Muscle layer of duodenum (tissue), 2 donors: ENCODE data around the gene ZFHX3.

ENCODE experiments used
- H3K27ac ChIP-seq: one replicate; pipeline ENCODE4 v1.7.0; 2013; ENCODE audit warnings: mild to moderate bottlenecking, low read length
- H3K27me3 ChIP-seq: one replicate; pipeline ENCODE4 v1.7.0; 2013; ENCODE audit warnings: low read depth, mild to moderate bottlenecking, control low read depth, low read length
- H3K36me3 ChIP-seq, 2 donors: one replicate each; pipeline ENCODE4 v1.7.0; 2013; ENCODE audit warnings: low read length in 2 of 2, control low read depth in 1 of 2, mild to moderate bottlenecking in 1 of 2; ENCODE audit not compliant: insufficient read depth in 2 of 2, control insufficient read depth in 1 of 2
- H3K4me1 ChIP-seq, 2 donors: one replicate each; pipeline ENCODE4 v1.7.0; 2013; ENCODE audit warnings: low read length in 2 of 2, mild to moderate bottlenecking in 2 of 2, control low read depth in 1 of 2, moderate library complexity in 1 of 2; ENCODE audit not compliant: insufficient read depth in 2 of 2, control insufficient read depth in 1 of 2
- H3K4me3 ChIP-seq, 2 donors: one replicate each; pipeline ENCODE4 v1.7.0; 2013; ENCODE audit warnings: low read length in 2 of 2, low read depth in 1 of 2, mild to moderate bottlenecking in 1 of 2
- H3K9me3 ChIP-seq, 2 donors: one replicate each; pipeline ENCODE4 v1.7.0; 2013; ENCODE audit warnings: low read length in 2 of 2, control low read depth in 1 of 2, mild to moderate bottlenecking in 1 of 2; ENCODE audit not compliant: control insufficient read depth in 1 of 2
- donor health status: healthy.

Gene ZFHX3

DNA sequence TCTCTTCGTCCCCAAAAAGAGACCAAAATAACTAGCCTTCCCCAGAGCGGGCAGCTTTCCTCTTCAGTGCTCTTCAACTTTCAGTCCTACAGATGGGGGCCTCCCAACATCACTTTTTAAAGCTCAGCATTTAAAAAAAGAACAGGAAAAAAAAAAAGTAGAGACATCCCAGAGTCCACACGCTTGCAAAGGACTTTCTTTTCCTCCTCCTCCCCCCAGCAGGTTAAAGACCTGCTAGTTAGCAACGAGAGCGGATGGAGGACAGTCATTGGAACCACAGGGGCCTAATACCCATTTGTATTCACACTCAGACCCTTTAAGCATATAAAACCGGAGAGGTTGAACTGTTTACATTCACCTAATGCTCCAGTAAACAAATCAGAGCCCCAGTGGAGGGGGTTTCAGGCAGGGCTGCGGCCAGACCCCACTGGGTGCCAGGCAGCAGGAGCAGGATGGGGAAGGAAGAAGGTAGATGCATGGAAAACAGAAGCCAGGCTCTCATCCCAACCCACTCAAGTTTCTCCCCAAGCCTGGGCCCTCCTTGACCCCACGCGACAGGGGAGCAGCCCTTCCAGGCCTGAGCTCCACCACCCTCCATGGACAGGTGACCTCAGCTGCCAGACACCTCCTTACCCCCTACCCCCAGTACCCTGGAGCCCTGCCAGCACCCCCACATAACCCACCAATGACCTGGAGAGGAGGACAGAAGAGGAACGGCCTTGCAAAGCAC, 15.2 kb downstream of the ZFHX3 start:
- no peak overlapping the region for H3K27ac ChIP-seq
- H3K9me3 ChIP-seq, result no peaks in the 10 kb centered on the region
- no peaks in the 10 kb centered on the region for H3K27me3 ChIP-seq
- H3K4me1 ChIP-seq, result peaks cover 7 to 16% of the 10 kb centered on the region in 2 donors
- H3K4me3 ChIP-seq, result no peak overlapping the region
- H3K36me3 ChIP-seq, result no peaks in the 10 kb centered on the region

DNA sequence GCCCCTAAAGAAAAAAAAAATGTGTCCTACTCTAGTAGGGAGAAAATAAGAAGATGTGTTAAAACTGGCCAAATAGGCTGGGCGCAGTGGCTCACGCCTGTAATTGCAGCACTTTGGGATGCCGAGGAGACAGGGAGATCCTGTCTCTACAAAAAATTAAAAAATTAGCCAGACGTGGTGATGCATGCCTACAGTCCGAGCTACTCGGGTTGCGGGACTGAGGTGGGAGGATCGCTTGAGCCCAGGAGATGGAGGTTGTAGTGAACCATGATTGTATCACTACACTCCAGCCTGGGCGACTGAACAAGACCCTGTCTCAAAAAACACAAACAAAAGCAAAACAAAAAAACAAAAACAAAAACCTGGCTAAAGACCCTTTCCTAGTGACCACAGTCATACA, 15.9 kb downstream of the ZFHX3 start:
- Histone ChIP-seq H3K9me3 (no peaks in the 10 kb centered on the region), H3K4me3 (no peak overlapping the region), H3K36me3 (no peaks in the 10 kb centered on the region), H3K4me1 (peaks cover 7 to 12% of the 10 kb centered on the region in 2 donors), H3K27ac (no peak overlapping the region), H3K27me3 (no peaks in the 10 kb centered on the region)

DNA sequence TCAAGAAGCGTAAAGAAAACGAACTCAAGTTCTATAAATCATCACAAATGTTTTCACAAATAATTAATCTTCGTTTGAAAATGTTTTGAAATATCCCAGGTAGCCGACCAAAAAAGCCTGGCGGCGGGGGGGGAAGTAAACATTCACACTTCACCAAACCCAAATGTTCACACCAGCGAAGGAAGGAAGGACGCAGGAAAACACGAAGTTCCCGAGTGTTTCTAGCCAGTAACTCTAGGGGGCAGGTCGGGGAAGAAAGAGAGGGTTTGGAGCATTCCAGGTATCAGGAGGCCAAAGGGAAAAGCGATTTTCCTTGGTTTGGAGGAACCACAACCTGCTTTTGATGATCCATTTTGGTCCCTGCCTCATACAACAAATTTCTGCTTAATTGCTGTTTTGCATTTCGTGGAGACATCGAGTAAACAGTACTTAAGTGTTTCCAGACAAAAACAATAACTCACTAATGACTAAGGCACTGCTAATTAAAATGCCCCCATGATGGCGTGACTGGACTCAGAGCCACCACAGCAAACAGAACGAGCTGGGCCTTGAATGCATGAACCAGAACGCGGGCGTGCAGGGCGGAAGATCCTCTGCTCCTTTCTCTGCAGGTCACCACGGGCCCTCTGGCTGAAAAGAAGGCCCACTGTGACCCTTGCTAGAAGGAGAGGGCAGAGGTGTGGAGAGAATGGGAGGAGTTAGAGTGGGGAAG, 16.6 kb downstream of the ZFHX3 start:
- Histone ChIP-seq H3K36me3 (no peaks in the 10 kb centered on the region), H3K4me3 (no peak overlapping the region), H3K27me3 (no peaks in the 10 kb centered on the region), H3K9me3 (no peaks in the 10 kb centered on the region), H3K4me1 (peaks cover 6 to 8% of the 10 kb centered on the region in 2 donors), H3K27ac (no peak overlapping the region)

DNA sequence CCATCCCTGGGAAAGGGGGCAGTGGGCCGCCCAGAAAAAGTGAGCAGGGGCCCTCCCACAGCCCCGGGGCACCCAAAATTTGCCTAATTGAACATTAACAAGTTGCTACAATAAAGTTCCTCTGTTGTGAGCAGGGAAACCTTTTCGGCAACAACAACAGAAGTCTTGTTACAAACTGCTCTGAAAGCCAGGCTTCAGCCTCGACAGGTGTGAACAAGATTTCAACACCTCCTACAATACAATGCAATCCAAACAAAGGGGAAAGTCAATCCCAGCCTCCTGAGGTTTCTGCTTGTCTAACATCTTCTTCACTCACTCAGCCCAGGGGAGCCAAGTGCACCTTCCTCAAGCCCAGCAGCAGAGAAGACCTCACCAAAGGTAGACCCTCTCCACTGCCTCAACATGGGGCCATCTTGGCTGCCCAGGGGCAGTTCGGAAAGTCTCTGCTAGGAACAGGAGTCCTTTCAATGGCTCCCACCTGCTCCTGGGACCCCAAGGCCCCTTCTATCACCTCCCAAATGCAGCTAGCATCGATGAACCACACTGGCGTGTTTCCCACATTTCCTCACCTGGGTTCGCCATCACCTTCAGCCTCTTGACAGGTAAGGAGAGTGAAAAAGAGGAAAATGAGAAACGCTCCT, 19.1 kb downstream of the ZFHX3 start:
- Histone ChIP-seq H3K4me3 (no peak overlapping the region), H3K9me3 (no peaks in the 10 kb centered on the region), H3K27ac (no peak overlapping the region), H3K27me3 (no peaks in the 10 kb centered on the region), H3K4me1 (peaks cover 11% of the 10 kb centered on the region in 2 donors), H3K36me3 (no peaks in the 10 kb centered on the region)

DNA sequence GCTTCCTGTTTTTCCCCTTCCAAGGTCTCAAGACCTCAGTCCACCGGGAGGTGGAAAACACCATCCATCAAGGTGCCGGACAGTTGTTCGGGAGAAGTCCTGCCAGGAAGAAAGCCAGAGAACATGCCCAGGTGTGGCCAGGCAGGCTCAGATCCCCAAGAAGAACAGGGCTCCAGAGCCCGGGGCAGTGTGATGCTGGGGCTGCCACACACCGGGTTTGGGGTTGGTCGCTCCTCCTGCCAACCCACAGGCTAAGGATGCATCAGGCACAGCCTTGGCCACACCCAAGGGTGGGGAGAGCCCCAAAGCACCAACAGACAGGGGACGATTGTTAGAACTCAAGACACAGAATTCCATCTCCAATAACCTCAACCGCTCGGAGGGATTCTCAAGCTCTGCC, 19.7 kb downstream of the ZFHX3 start:
- Histone ChIP-seq H3K36me3 (no peaks in the 10 kb centered on the region), H3K27me3 (no peaks in the 10 kb centered on the region), H3K9me3 (no peaks in the 10 kb centered on the region), H3K4me1 (peaks cover 11% of the 10 kb centered on the region in 2 donors), H3K27ac (no peak overlapping the region), H3K4me3 (no peak overlapping the region)

DNA sequence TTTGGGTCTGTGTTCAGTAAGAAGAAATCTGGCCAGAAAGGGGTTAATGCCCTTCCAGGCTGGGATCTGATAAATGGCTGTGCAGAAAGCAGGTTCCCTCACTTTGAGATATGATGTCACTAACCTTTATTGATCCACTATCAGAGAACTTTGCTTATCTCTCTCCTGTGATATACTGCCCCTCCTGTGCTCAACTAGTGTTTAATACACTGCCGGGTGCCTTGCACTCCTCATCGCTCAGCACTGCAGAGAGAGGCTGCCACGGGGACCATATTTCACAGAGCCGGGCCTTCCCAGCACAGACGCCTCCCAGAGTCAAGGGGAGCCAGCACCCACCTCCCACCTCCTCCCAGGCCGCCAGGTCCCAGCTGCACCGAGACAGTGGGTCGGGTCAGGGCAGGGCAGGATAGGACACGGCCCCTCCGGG, 20.2 kb downstream of the ZFHX3 start:
- H3K27me3 ChIP-seq, result no peaks in the 10 kb centered on the region
- H3K27ac ChIP-seq, result no peak overlapping the region
- no peak overlapping the region for H3K4me3 ChIP-seq
- H3K36me3 ChIP-seq, result no peaks in the 10 kb centered on the region
- peaks cover 7 to 8% of the 10 kb centered on the region in 2 donors for H3K4me1 ChIP-seq
- H3K9me3 ChIP-seq, result no peaks in the 10 kb centered on the region

DNA sequence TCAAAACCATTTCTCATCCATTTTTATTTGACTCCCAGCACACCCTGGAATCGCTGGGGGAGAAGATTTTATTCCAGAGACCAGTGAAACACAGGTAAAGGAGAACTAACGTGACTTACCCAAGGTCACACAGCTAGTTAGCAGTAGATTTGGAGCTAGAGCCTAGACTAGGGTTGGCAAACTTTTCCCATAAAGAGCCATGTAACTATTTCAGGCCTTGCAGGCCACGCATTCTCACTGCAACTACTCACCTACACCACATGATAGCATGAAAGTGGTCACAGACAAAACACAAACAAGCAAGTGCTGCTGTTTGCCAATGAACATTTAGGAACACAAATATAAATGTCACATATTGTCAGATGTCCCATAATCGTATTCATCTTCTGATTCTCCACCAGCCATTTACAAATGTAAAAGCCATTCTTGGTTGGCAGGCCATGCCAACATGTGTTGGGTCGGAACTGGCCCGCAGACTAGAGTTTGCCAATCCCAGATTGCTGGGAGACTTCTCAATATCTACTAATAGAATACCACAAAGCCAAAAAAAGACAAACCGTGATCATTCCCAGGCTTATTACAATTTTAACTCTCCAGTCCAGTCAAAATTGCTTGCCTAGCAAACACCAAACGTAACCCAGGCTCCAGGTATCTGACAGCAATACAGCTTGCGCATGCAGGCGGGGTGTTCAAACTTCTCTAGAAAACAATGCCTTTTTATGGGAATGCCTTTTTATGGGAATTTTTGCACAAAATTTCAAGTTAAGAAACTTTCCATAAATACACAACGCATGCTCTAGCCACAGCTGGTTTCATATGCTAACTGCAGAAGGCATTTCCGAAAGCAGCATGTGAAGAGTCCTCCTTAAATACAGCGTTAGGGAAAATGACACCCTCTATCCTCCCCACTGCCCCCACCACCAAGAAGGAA, 20.9 kb downstream of the ZFHX3 start:
- Histone ChIP-seq H3K4me1 (peaks cover 7 to 12% of the 10 kb centered on the region in 2 donors), H3K27me3 (no peaks in the 10 kb centered on the region), H3K27ac (no peak overlapping the region), H3K9me3 (no peaks in the 10 kb centered on the region), H3K4me3 (no peak overlapping the region), H3K36me3 (no peaks in the 10 kb centered on the region)

DNA sequence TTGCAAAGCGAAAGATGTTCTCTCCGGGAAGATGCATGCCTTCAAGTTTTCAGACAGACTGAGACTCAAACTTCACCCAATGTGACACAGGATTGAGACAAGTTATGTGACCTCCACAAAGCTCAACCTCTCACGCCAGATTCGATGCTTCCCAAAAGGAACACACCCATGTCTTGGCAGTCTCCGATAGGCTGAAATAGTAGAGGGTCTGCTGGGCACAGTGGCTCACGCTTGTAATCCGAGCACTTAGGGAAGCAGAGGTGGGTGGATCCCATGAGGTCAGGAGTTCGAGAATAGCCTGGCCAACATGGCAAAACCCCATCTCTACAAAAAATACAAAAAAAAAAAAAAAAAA, 22.1 kb downstream of the ZFHX3 start:
- Histone ChIP-seq H3K36me3 (no peaks in the 10 kb centered on the region), H3K27me3 (no peaks in the 10 kb centered on the region), H3K4me3 (no peak overlapping the region), H3K9me3 (no peaks in the 10 kb centered on the region), H3K4me1 (peaks cover 7 to 12% of the 10 kb centered on the region in 2 donors), H3K27ac (no peak overlapping the region)

DNA sequence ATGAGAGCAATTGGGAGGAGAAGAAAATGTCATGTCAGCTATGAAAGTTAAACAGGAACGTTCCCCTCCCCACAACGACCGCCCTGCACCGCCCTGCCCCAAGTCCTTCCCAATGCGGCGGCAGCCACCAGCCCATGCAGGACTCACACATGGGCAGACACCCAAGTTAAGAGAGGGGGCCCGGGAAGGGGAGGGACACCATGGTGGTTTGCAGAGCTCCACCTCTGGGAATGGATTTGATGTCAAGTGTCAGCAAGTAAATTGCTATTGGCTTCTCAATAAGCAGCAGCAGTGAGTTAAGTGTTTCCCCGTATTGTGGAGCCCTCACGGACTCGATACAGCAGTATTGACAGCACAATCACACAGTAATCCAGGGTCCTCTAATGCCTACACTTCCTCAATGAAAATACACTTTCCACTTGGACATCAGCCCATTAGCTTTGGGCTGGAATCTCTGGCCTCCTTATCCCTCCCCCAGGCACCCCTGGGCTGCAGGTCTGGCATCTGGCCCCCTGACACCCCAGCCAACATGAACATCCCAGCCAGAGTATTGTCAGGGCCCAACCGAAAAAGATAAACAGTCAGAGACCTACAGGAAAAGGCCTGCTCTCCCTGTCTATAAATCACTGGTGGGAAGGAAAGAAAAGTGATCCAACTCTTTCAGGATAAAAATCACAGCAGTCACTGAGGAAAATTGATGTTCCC, 22.6 kb downstream of the ZFHX3 start:
- Histone ChIP-seq H3K4me3 (no peak overlapping the region), H3K4me1 (peaks cover 7 to 14% of the 10 kb centered on the region in 2 donors), H3K9me3 (no peaks in the 10 kb centered on the region), H3K27me3 (no peaks in the 10 kb centered on the region), H3K36me3 (no peaks in the 10 kb centered on the region), H3K27ac (peak overlapping the region; percentile 40)

DNA sequence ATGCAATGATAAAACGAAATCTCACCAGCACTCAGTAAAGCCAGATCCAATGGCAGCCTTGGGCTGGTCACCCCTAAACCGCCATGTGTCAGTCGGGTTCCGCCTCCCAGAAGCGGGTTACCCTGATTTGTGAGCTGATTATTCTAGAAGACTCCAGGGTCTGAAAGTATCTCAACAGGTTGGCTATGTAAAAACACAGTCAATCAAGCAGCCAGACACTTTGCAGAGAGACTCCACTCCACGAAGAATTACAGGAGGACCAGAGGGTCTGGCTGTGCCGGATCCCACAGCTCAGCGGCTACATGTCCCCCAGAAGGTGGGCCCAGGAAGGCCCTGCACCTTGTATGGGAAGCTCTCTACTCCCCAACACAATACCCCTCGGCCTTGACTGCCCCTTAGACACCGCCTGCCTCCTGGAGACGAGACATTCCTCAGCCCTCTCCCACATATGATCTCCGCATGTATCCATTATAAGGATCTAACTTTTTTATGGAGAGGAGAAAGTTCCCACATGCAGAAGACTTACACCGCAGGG, 23.3 kb downstream of the ZFHX3 start:
- Histone ChIP-seq H3K27me3 (no peaks in the 10 kb centered on the region), H3K9me3 (no peaks in the 10 kb centered on the region), H3K4me3 (no peak overlapping the region), H3K27ac (no peak overlapping the region), H3K36me3 (no peaks in the 10 kb centered on the region), H3K4me1 (peaks cover 7 to 21% of the 10 kb centered on the region in 2 donors)
